Natural killer cell treated with Interleukin-12 subunit alpha and Interleukin-12 subunit beta and Interleukin-15 and Interleukin-18, amount 100 ng/mL, for 72 hours (primary cell): Measurements from ENCODE around the gene CYP27A1. TPM values are rescaled to one million over a fixed set of nuclear protein-coding genes. Genes with fewer than 3 reads are reported as not detected.
A peak's percentile ranks its signal among the peaks of the same experiment; 100 is the strongest.

Source experiments
- ATAC-seq, 2 donors: fragments of 150-1000 bp; cut with Tn5 transposase in 1 of 2; sonication (Bioruptor Pico), chemical (Tn5 transposase) in 1 of 2; 2 replicates each; pipeline ENCODE4 v1.10.0; 2021
- DNase-seq: peaks from one replicate; pipeline ENCODE4 v3.0.0; 2022; ENCODE audit warnings: low spot score
- H3K27ac Mint-ChIP-seq, 2 donors: 1 replicate in 1 of 2; 2 replicates in 1 of 2; pipeline ENCODE4 v1.8.0; 2022; ENCODE audit warnings: mixed read lengths in 2 of 2, mild to moderate bottlenecking in 1 of 2, moderate library complexity in 1 of 2
- H3K27me3 Mint-ChIP-seq, 2 donors: 1 replicate in 1 of 2; 2 replicates in 1 of 2; pipeline ENCODE4 v1.8.0; 2022; ENCODE audit warnings: mixed read lengths in 2 of 2
- H3K36me3 Mint-ChIP-seq: one replicate; pipeline ENCODE4 v1.8.0; 2022; ENCODE audit warnings: mixed read lengths
- H3K4me1 Mint-ChIP-seq, 2 donors: 1 replicate in 1 of 2; 2 replicates in 1 of 2; pipeline ENCODE4 v1.8.0; 2022; ENCODE audit warnings: low read depth in 2 of 2, mixed read lengths in 2 of 2, mild to moderate bottlenecking in 1 of 2
- H3K4me3 Mint-ChIP-seq: one replicate; pipeline ENCODE4 v1.8.0; 2022; ENCODE audit warnings: mixed read lengths
- H3K9me3 Mint-ChIP-seq: 2 replicates; pipeline ENCODE4 v1.8.0; 2022; ENCODE audit warnings: mixed read lengths
- total RNA-seq, 2 donors: library from RNA; stranded (reverse); gene quantifications; one replicate each; pipeline ENCODE4 v1.2.3, GENCODE V29; 2022

Gene CYP27A1
- total RNA-seq, 2 donors from 2014 or later: 0.24 TPM; not detected in 1

- DNase-seq (no peak), ATAC-seq (no peak)
- Mint-ChIP-seq H3K27me3 (peaks cover 24 to 25% of the 10 kb centered on the region in 2 donors), H3K27ac (no peak overlapping the region), H3K9me3 (peaks cover 3% of the 10 kb centered on the region), H3K4me3 (no peak overlapping the region), H3K36me3 (peaks cover 9% of the 10 kb centered on the region), H3K4me1 (peaks cover 0 to 4% of the 10 kb centered on the region in 2 donors)
Observed at GRCh38 chr2:218809515-218809914, 27.6 kb downstream of the CYP27A1 start.

GRCh38 chr2:218810256-218810655, 28.3 kb downstream of the CYP27A1 start:
- H3K36me3 Mint-ChIP-seq: peaks cover 2% of the 10 kb centered on the region
- H3K4me3 Mint-ChIP-seq: no peak overlapping the region
- DNase-seq: no peak
- peaks cover 17 to 21% of the 10 kb centered on the region in 2 donors for H3K27me3 Mint-ChIP-seq
- no peak overlapping the region for H3K27ac Mint-ChIP-seq
- H3K9me3 Mint-ChIP-seq: peaks cover under 1% of the 10 kb centered on the region
- peaks cover 0 to 4% of the 10 kb centered on the region in 2 donors for H3K4me1 Mint-ChIP-seq
- no peak for ATAC-seq

GRCh38 chr2:218811382-218811781, 29.4 kb downstream of the CYP27A1 start:
- ATAC-seq: no peak
- H3K36me3 Mint-ChIP-seq: no peaks in the 10 kb centered on the region
- peaks cover 0 to 2% of the 10 kb centered on the region in 2 donors for H3K4me1 Mint-ChIP-seq
- H3K27ac Mint-ChIP-seq: no peak overlapping the region
- no peaks in the 10 kb centered on the region for H3K9me3 Mint-ChIP-seq
- H3K4me3 Mint-ChIP-seq: no peak overlapping the region
- DNase-seq: no peak
- H3K27me3 Mint-ChIP-seq: peaks cover 16 to 21% of the 10 kb centered on the region in 2 donors

GRCh38 chr2:218812096-218812815, 30.3 kb downstream of the CYP27A1 start:
- no peak overlapping the region for H3K27ac Mint-ChIP-seq
- DNase-seq: no peak
- peaks cover 24 to 25% of the 10 kb centered on the region in 2 donors for H3K27me3 Mint-ChIP-seq
- no peaks in the 10 kb centered on the region for H3K36me3 Mint-ChIP-seq
- ATAC-seq: no peak
- H3K9me3 Mint-ChIP-seq: no peaks in the 10 kb centered on the region
- no peaks in the 10 kb centered on the region for H3K4me1 Mint-ChIP-seq
- H3K4me3 Mint-ChIP-seq: no peak overlapping the region

- Mint-ChIP-seq H3K36me3 (no peaks in the 10 kb centered on the region), H3K4me1 (no peaks in the 10 kb centered on the region), H3K27me3 (peaks cover 29 to 30% of the 10 kb centered on the region in 2 donors), H3K9me3 (no peaks in the 10 kb centered on the region), H3K27ac (no peak overlapping the region), H3K4me3 (no peak overlapping the region)
- DNase-seq (no peak), ATAC-seq (peak in 1 of 2 donors; percentile 24)
Observed at GRCh38 chr2:218812861-218813260, 30.9 kb downstream of the CYP27A1 start.

- DNase-seq (no peak), ATAC-seq (no peak)
- Mint-ChIP-seq H3K36me3 (no peaks in the 10 kb centered on the region), H3K4me1 (no peaks in the 10 kb centered on the region), H3K9me3 (no peaks in the 10 kb centered on the region), H3K4me3 (no peak overlapping the region), H3K27me3 (peaks cover 25 to 30% of the 10 kb centered on the region in 2 donors), H3K27ac (no peak overlapping the region)
Observed at GRCh38 chr2:218813771-218814460, 32.0 kb downstream of the CYP27A1 start.

GRCh38 chr2:218814540-218815243, 32.7 kb downstream of the CYP27A1 start:
- H3K27me3 Mint-ChIP-seq: peaks cover 19 to 23% of the 10 kb centered on the region in 2 donors
- no peak overlapping the region for H3K4me3 Mint-ChIP-seq
- H3K4me1 Mint-ChIP-seq: no peaks in the 10 kb centered on the region
- no peaks in the 10 kb centered on the region for H3K36me3 Mint-ChIP-seq
- DNase-seq (no peak), ATAC-seq (peak in 1 of 2 donors; percentile 49)
- H3K9me3 Mint-ChIP-seq: no peaks in the 10 kb centered on the region
- H3K27ac Mint-ChIP-seq: no peak overlapping the region

GRCh38 chr2:218815244-218815637, 33.3 kb downstream of the CYP27A1 start:
- H3K36me3 Mint-ChIP-seq: no peaks in the 10 kb centered on the region
- H3K27me3 Mint-ChIP-seq: peaks cover 19 to 24% of the 10 kb centered on the region in 2 donors
- no peak for DNase-seq
- no peaks in the 10 kb centered on the region for H3K4me1 Mint-ChIP-seq
- H3K4me3 Mint-ChIP-seq: no peak overlapping the region
- H3K27ac Mint-ChIP-seq: no peak overlapping the region
- ATAC-seq: no peak
- H3K9me3 Mint-ChIP-seq: no peaks in the 10 kb centered on the region

- H3K9me3 Mint-ChIP-seq: no peaks in the 10 kb centered on the region
- DNase-seq (no peak), ATAC-seq (no peak)
- no peaks in the 10 kb centered on the region for H3K4me1 Mint-ChIP-seq
- no peaks in the 10 kb centered on the region for H3K36me3 Mint-ChIP-seq
- no peak overlapping the region for H3K4me3 Mint-ChIP-seq
- peaks cover 22 to 27% of the 10 kb centered on the region in 2 donors for H3K27me3 Mint-ChIP-seq
- H3K27ac Mint-ChIP-seq: no peak overlapping the region
Observed at GRCh38 chr2:218815649-218816048, 33.7 kb downstream of the CYP27A1 start.

GRCh38 chr2:218816561-218817011, 34.6 kb downstream of the CYP27A1 start:
- Mint-ChIP-seq H3K9me3 (no peaks in the 10 kb centered on the region), H3K4me1 (no peaks in the 10 kb centered on the region), H3K36me3 (no peaks in the 10 kb centered on the region), H3K4me3 (no peak overlapping the region), H3K27me3 (peaks cover 20 to 32% of the 10 kb centered on the region in 2 donors), H3K27ac (no peak overlapping the region)
- ATAC-seq (no peak), DNase-seq (no peak)

- no peak overlapping the region for H3K27ac Mint-ChIP-seq
- no peaks in the 10 kb centered on the region for H3K36me3 Mint-ChIP-seq
- DNase-seq (no peak), ATAC-seq (no peak)
- peaks cover 17 to 35% of the 10 kb centered on the region in 2 donors for H3K27me3 Mint-ChIP-seq
- no peaks in the 10 kb centered on the region for H3K4me1 Mint-ChIP-seq
- no peak overlapping the region for H3K4me3 Mint-ChIP-seq
- H3K9me3 Mint-ChIP-seq: no peaks in the 10 kb centered on the region
Observed at GRCh38 chr2:218819093-218819492, 37.1 kb downstream of the CYP27A1 start.

- Mint-ChIP-seq H3K9me3 (no peaks in the 10 kb centered on the region), H3K27me3 (peaks cover 16 to 35% of the 10 kb centered on the region in 2 donors), H3K27ac (no peak overlapping the region), H3K4me3 (no peak overlapping the region), H3K36me3 (no peaks in the 10 kb centered on the region), H3K4me1 (no peaks in the 10 kb centered on the region)
- ATAC-seq: peak in 1 of 2 donors; percentile 29
- DNase-seq: no peak
Observed at GRCh38 chr2:218820746-218821369, 38.9 kb downstream of the CYP27A1 start.

GRCh38 chr2:218821605-218822211, 39.8 kb downstream of the CYP27A1 start:
- ATAC-seq: no peak
- no peak overlapping the region for H3K4me3 Mint-ChIP-seq
- no peak for DNase-seq
- no peak overlapping the region for H3K27ac Mint-ChIP-seq
- H3K36me3 Mint-ChIP-seq: no peaks in the 10 kb centered on the region
- H3K9me3 Mint-ChIP-seq: no peaks in the 10 kb centered on the region
- H3K4me1 Mint-ChIP-seq: no peaks in the 10 kb centered on the region
- peaks cover 18 to 35% of the 10 kb centered on the region in 2 donors for H3K27me3 Mint-ChIP-seq
